ENCODE data around the gene ATE1.
A peak's percentile ranks its signal among the peaks of the same experiment; 100 is the strongest.

Gene ATE1

DNA sequence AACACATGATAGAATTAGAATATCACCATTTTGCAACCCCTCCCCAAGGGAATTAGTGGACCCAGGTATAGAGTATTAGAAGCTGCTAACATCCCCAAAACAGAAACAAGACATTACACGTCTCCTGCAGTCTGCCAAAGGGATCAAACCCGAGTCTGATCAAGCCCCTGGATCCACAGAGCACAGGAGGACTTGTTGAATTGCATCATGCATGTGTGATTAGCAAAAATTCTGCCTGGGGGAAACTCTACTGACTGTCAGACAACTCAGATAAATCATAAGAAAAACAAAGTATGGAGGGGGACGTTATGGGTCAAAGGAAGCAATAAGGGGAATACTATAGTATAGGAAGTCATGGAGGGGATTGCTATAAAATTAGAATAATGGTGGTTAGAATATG lies 212.8 kb downstream of the ATE1 start:
- Mint-ChIP-seq H3K27ac (no peak overlapping the region), H3K27me3 (ENCODE audit: low read depth) (peaks cover 19% of the 10 kb centered on the region), H3K4me3 (no peak overlapping the region), H3K36me3 (ENCODE audit: low read depth) (no peaks in the 10 kb centered on the region), H3K9me3 (peaks cover 27% of the 10 kb centered on the region), H3K4me1 (peaks cover 12% of the 10 kb centered on the region)
- TF ChIP-seq, protein P1, sequence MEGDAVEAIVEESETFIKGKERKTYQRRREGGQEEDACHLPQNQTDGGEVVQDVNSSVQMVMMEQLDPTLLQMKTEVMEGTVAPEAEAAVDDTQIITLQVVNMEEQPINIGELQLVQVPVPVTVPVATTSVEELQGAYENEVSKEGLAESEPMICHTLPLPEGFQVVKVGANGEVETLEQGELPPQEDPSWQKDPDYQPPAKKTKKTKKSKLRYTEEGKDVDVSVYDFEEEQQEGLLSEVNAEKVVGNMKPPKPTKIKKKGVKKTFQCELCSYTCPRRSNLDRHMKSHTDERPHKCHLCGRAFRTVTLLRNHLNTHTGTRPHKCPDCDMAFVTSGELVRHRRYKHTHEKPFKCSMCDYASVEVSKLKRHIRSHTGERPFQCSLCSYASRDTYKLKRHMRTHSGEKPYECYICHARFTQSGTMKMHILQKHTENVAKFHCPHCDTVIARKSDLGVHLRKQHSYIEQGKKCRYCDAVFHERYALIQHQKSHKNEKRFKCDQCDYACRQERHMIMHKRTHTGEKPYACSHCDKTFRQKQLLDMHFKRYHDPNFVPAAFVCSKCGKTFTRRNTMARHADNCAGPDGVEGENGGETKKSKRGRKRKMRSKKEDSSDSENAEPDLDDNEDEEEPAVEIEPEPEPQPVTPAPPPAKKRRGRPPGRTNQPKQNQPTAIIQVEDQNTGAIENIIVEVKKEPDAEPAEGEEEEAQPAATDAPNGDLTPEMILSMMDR (IDR thresholded peaks at IDR 0.05; ENCODE audit: unreplicated experiment in 3 of 3) = no peak

DNA sequence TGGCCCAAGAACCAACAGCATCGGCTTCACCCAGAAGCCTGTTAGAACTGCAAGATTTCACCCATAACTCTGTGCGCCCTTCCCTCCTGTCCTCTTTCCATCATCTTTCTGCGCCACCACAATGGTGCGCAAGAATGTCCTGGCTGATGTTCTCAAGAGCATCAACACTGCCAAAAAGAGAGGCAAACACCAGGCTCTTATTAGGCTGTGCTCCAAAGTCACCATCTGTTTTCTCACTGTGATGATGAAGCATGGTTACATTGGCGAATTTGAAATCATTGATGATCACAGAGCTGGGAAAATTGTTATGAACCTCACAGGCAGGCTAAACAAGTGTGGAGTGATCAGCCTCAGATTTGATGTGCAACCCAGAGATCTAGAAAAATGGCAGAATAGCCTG lies 214.3 kb downstream of the ATE1 start:
- Mint-ChIP-seq H3K9me3 (peaks cover 17% of the 10 kb centered on the region), H3K27me3 (ENCODE audit: low read depth) (peaks cover 21% of the 10 kb centered on the region), H3K36me3 (ENCODE audit: low read depth) (no peaks in the 10 kb centered on the region), H3K27ac (no peak overlapping the region), H3K4me3 (no peak overlapping the region), H3K4me1 (peaks cover 28% of the 10 kb centered on the region)
- TF ChIP-seq, protein P1 (IDR thresholded peaks at IDR 0.05; ENCODE audit: unreplicated experiment in 3 of 3) = no peak

DNA sequence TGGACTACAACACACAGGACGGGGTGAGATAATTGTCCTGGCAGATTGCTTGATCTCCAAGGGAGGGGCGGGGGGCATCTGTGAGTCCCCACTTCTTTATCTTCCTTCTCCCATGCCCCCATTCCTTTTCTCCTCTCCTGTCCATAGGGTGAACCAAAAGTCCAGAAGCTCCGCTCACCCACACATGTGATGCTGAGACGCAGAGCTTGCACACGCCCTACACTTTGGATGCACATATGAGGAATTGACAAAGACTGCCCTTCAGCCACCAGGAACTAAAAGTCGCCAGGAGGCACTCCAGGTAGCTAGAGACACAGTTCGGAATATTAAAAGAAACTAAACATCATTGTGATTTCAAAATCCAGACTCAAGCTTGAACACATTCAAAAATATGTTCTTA lies 216.9 kb downstream of the ATE1 start:
- peaks cover 31% of the 10 kb centered on the region for H3K27me3 Mint-ChIP-seq (ENCODE audit: low read depth)
- no peak overlapping the region for H3K27ac Mint-ChIP-seq
- H3K4me3 Mint-ChIP-seq = peak overlapping the region in 1 of 3 experiments; percentile 2
- no peaks in the 10 kb centered on the region for H3K36me3 Mint-ChIP-seq (ENCODE audit: low read depth)
- peaks cover 39% of the 10 kb centered on the region for H3K4me1 Mint-ChIP-seq
- H3K9me3 Mint-ChIP-seq = peaks cover 10% of the 10 kb centered on the region
- TF ChIP-seq, protein P1 (IDR thresholded peaks at IDR 0.05; ENCODE audit: unreplicated experiment in 3 of 3) = no peak

DNA sequence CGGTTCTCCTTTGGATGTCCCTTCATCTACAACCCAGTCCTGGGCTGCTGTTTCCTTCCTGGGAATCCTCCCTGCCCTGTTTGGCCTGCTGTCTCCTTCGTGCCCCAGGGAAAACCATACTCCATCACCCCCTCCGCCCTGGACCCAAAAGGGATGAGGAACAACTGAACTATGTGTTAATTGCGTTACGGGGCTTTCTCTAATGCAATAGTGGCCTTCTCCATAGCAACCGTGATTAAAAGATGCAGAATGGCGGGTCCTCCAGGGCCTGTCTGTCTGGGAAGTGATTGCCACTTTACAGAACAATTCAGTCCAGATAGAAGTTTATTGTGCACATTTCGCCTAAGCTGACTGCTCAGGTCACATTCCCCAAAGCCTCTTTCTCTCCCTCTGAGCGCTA lies 217.6 kb downstream of the ATE1 start:
- TF ChIP-seq, protein P1 (IDR thresholded peaks at IDR 0.05; ENCODE audit: unreplicated experiment in 3 of 3) = no peak
- H3K36me3 Mint-ChIP-seq (ENCODE audit: low read depth) = no peaks in the 10 kb centered on the region
- peaks cover 31% of the 10 kb centered on the region for H3K27me3 Mint-ChIP-seq (ENCODE audit: low read depth)
- peak overlapping the region in 2 of 3 experiments; percentile 20 to 47 for H3K27ac Mint-ChIP-seq
- H3K4me1 Mint-ChIP-seq = peaks cover 39% of the 10 kb centered on the region
- no peak overlapping the region for H3K4me3 Mint-ChIP-seq
- peaks cover 10% of the 10 kb centered on the region for H3K9me3 Mint-ChIP-seq

DNA sequence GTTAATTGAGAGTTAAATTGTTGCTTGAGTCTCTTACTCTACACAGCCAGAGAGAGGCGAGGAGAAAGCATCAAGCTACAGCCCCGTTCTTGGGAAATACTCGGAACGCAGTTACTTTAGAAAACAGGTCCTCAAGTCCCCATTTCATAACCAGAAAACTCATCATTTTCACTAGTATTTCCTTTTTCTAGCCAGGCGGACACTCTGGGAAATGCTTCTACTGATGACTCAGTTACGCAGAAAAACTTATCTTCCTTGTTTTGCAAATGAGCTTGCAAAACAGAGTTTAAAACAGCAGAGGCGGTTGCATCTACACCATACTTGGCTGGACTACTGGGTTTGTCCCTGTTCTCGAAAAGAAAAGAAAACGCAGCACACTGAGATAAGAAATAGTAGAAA lies 218.2 kb downstream of the ATE1 start:
- no peak overlapping the region for H3K27ac Mint-ChIP-seq
- peaks cover 10% of the 10 kb centered on the region for H3K9me3 Mint-ChIP-seq
- no peaks in the 10 kb centered on the region for H3K36me3 Mint-ChIP-seq (ENCODE audit: low read depth)
- peaks cover 27% of the 10 kb centered on the region for H3K27me3 Mint-ChIP-seq (ENCODE audit: low read depth)
- TF ChIP-seq, protein P1 (IDR thresholded peaks at IDR 0.05; ENCODE audit: unreplicated experiment in 3 of 3) = no peak
- peaks cover 39% of the 10 kb centered on the region for H3K4me1 Mint-ChIP-seq
- no peak overlapping the region for H3K4me3 Mint-ChIP-seq
